ENCODE data around the gene PCDH8.
"Not testable (repeated sequence)": the region's sequence is repeated elsewhere in the genome, so short reads cannot be mapped to it uniquely, and the experiment has no call there.

The PCDH8 gene

DNA sequence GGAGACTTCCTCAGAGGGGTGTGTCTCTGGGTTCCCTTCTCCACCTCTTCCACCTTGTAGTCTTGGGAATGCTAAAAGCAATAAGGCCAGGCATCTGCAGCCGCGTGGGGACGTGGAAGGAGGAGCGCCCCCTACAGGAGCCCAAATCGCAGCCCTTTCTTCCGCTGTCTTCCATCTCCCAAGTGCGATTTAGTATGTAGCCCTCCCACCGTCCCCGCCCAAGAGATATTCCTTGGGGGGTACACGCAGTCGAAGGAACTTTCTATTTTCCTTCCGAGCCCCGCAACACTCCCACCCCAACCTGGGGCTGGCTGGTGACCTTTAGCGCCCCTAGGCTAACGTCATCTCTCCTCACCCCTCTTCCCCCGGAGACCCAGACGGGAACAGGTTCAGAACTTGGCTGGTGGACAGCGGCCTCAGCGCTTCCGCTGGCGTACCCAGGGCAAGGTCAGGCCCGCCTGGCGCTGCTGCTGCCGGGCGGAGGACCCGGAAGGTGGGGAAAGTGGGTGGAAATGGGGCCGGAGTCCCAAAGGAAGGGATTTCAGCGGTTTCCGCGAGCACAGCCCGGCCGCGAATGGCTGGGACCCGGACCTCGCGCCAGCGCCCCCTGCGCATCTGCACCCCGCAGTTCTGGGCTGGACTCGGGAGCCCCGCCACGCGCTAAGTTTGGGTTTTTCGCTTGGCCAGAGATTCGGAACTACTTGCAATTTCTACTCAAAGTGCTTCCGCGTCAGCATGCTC is 2.1 kb upstream of the PCDH8 start:
- DNase-seq: peak in 47 of 56 donors; percentile 9 to 69 (median 44)

DNA sequence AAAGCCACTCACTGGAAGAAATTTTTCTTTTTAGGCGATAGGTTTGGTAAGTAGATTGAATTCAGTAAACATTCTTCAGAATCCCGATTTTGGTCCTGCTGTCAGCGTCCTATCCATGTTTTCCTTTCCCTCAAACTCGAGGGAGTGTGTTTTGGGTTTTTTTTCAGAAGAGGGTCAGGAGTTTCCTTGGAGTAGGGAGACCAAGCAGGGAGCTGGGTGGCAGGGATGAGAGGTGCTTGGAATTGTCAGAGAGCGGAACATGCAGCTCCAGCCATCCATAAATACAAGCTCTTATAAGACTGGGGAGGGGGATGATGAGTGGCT is 1.6 kb upstream of the PCDH8 start:
- DNase-seq: no peak

DNA sequence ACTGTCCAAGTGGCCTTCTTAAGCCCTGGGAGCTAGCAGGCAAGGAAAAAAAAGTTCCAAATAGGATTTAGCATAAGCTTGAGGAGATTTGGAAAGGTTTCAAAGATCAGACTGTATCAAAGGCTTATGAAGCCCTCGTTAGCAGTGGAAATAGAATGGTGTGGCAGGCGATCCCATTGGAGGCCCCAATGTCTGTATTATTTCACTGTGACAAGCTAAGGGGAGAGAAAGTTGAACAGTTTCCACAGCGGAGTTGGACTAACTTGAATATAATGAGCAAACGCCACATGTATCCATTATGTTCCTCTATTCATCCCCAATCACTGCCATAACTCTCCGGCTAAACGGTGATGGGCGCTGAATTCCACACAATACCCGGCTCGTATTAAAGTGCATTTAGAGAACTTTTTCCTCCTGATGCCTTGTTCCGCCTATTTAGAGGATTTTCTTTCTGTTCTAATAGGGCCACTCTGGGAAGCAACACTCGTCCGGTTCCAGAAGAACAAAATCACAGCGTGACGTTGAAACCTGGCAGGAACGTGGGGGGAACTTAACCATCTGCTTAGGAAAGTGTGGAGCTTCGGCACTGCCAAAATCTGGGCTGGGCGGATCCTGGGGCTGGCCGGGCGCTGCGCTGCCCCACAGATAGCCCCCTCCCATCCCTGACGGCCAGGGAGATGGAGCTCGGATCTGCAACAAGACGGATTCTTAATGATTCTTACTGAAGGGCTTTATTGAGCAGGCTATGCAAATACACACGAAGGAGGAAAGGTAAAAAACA is 1.0 kb upstream of the PCDH8 start:
- DNase-seq: peak in 1 of 56 donors; percentile 25

DNA sequence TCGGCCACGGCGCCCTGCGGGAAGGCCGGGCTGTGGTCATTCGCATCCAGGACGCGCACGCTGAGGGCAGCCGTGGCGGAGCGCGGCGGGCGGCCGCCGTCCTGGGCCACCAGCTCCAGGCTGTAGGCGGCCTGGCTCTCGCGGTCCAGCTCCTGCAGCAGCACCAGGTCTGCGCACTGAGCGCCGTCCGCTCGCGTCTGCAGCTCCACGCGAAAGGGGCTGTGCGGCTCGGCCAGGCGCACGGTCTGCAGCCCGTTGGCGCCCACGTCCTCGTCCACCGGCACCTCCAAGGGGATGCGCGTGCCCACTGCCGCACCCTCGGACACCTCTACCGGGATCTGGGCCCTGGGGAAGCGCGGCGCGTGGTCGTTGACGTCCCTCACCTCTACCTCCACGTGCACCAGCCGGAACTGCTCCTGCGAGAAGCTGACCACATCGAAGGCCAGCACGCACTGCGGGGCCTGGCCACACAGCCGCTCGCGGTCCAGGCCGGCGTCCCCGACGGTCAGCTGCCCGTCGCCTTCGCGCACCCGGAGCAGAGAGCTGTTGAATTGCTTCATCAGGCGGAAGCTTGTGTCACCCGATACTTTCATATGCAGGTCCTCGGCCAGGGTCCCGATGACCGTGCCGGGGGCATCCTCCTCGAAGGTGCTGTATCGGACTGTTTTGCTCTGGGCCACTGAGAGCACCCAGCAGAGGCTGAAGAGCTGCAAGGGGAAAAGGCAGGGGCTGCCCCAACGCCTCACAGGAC is 583 bp downstream of the PCDH8 start:
- DNase-seq: peak in 1 of 56 donors; percentile 43

DNA sequence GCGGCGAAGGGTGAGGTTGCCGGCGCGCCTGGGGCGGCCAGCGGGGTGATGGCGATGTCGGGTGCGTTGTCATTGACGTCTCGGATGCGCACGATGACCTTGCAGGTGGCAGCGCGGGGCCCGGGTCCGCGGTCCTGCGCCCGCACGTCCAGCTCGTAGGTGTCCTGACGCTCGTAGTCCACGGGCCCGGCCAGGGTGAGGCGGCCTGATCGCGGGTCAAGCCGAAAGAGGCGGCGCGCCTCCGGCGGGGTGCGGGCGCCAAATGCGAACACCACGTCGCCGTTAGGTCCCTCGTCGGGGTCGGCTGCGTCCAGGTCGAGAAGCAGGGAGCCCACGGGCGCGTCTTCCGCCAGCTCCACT is 1.1 kb downstream of the PCDH8 start:
- no peak for DNase-seq

DNA sequence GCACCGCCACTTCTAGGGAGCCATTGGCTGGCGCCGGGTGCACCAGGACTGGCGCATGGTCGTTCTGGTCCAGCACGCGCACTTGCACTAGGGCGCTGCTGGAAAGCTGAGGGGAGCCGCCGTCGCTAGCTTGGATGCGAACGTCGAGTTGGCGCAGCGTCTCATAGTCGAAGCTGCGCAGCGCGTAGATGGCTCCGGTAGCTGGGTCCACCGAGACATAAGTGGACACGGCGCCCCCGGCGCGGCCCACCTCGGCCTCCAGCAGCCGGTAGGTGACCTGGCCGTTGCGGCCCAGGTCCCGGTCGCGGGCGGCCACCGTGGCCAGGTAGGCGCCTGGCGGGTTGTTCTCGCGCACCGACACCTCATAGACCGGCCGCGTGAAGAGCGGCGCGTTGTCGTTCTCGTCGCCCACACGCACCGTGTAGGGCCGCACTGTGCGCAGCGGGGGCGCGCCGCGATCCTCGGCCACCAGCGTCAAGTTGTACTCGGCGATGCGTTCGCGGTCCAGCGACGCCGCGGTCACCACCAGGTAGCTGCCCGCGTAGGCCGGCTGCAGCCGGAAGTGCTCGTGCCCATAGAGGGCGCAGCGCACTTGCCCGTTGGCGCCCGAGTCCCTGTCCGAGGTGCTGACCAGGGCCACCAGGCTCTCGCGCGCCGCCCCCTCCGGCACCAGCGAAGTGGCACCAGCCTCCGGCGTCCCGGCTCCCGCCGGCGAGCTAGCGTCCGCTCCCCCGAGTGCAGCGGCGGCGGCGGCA is 1.7 kb downstream of the PCDH8 start:
- DNase-seq: peak in 41 of 56 donors; percentile 5 to 78 (median 34)

DNA sequence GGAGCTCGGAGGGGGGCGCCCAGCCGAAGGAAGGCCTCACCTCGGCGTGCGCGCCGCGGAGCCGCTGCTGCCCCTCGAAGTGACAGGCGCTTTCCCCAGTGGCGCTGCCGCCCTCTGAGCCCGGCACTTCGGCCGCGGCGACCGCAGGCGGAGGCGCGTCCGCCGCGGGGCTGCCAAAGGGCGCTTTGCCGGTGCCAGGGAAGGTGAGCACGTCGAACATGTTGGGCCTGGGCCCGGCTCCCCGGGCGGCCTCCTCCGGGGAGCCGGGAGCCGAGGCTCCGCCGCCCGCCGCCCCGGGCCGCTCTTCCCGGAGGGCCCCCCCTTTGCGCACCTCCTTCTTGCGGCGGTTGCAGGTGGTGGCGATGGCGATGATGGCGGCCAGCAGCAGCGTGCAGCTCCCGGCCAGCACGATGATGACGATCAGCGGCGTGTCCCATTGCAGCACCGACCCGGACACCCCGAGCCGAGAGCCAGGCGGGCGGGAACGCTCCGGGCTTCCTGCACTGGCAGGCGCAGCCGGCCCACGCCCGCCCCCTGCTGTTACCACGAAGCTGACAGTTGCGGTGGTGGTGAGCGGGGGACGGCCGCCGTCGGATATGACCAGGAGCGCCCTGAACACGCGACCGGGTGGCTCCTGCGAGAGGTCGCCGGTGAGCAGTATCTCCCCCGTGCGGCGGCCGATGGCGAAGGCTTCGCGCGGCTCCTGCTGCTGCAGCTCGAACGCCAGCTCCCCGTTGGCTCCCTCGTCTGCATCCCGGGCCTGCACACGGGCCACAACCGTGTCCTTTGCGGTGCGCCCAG is 2.5 kb downstream of the PCDH8 start:
- peak in 13 of 56 donors; percentile 4 to 56 (median 22) for DNase-seq

DNA sequence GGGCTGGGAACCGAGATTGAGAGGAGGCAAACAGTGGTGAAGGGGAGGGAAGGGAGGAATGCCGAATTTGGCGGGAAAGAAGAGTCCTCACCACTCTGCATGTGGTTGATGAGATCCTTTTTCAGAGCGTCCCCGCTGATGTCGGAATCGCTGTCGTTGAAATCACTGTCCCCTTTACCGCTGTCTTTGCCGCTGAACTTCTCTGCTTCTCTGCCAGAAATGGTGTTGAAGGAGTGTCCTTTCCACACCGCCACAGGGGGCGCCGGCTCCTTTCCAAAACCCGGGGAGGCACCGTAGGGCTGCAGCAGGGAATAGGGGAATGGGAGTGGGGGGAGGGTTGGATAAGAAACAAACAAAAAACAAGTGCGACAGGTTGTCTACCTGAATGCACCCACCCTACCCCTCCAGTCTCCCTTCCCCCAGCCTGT is 3.1 kb downstream of the PCDH8 start:
- DNase-seq: peak in 1 of 56 donors; percentile 12

DNA sequence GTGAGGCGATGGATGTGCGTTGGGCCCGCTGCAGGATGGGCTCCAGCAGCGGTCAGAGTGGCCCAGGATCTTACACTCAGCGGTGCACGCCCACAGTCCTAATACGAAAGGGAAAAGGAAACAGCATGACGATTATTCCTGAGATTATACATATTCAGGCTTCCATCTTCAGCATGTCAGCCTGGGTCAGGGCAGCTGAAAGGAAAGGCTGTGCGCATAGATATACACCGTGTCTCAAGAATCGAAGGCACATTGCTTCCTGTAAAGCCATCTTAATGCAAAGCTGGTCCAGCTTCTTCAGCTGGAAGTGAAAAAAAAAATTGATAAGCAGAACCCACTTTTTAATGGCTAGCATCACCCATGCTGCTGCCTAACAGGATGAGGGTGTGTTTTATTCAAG is 3.6 kb downstream of the PCDH8 start:
- DNase-seq: no peak

DNA sequence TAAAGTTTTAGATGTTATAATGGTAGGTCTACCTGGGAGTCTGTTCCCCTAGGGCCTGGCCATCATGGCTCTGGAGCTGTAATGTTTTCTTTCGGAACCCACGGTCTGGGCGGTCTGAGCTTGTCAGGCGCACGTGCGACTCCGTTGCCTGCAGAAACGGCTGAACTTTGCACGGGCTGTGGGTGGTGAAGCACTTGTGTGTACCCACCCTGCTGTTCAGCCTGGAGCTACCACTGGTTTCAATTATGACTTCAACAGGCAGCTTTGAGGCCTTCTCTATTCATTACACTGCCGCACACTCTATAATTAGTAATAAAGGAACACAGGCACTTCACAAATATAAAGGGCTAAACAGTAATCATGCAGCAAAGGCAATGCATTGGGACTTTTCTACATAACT is 6.0 kb downstream of the PCDH8 start:
- no peak for DNase-seq

DNA sequence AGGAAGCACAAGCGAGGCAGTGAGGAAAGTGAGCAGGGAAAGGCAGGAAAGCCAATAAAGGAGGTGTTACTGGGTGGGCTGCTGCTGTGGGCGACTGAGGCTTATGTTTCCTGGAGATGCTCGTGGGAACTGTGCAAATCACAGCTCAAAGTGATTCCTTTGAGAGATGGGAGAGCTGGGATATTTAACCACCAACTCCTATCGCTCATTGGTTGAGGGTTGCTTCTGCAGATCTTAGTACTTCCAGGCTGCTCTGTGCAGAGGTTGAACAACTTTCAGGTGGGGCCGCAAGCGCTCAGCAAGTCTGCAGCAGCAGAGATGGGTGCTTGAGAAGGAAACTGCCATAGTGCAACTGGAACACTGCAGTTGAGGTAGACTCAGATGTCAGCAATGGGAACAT is 8.4 kb downstream of the PCDH8 start:
- no peak for DNase-seq

DNA sequence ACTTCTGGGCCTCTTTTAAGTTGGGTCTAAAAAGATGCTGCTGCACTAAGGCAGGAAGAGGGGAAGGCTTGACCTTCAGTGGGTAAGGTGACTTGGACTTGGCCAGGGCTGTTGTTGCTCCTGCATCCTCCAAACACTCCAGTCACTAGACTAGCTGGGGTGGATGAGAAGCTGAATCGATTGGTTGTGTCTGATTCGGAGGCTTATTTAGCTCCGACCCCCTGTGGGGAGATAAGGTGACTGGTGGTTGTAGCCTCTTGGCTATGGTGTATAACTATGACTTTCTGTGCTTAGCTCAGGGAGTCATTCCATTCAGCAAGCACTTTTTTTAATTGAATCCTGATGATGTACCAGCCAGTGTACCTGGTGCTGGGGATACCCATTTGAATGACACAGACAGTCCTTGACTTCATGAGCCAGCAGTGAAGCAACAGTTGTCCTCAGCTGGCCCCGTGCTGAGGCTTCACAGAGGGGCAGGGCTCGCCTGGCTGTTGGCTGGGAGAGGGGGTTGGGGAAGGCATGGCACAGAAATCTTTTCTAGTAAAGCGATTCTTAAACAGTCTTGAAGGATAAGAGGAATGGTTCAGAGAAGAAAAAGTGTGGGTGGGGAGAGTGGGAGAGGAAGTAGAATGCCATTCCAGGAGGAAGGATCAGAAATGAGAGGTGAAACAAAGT is 9.9 kb downstream of the PCDH8 start:
- DNase-seq: no peak

DNA sequence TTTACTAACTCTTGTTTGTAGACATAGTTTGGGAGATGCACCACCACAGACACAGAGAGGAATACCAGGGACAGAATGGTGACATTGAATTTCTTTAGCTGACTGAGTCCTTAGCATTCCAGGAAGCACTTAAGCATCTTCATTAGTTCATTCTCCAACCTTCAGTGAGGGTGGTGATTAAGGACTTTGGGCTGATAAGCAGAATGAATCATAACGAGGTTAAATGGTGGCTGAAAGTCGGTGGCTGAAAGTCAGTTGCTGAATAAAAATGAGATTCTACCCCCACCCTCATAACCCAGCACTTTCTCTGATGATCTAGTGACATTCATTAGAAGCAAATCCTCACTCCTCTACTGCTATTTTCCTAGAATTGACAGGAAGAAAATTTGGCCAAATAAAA is 10.6 kb downstream of the PCDH8 start:
- DNase-seq: no peak

DNA sequence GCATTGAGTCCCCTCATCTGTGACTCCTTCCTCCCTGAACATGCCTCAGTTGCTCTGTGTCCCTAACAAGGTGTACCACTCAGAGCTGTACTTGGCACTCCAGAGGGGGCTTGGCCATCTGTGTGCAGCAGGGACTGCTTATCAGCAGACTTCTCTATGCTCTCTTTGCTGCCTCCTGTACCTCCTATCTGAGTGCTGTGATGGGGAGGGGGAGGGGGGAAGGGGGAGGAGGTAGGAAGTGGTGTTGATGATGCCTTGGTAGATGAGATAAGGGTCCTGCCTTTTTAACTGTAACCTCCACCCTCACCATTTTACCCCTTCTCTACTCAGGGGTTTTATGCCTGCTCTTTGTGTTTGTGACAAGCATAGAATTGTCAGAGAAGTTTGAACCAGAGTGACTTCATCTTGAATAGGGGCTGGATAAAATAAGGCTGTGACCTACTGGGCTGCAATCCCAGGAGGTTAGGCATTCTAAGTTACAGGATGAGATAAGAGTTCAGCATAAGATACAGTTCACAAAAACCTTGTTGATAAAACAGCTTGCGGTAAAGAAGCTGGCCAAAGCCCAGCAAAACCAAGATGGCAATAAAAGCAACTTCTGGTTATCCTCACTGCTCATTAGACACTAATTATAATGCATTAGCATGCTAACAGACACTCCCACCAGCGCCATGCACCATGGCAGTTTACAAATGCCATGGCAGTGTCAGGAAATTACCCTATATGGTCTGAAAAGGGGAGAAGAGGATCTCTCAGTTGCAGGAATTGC is 13.2 kb downstream of the PCDH8 start:
- no peak for DNase-seq

DNA sequence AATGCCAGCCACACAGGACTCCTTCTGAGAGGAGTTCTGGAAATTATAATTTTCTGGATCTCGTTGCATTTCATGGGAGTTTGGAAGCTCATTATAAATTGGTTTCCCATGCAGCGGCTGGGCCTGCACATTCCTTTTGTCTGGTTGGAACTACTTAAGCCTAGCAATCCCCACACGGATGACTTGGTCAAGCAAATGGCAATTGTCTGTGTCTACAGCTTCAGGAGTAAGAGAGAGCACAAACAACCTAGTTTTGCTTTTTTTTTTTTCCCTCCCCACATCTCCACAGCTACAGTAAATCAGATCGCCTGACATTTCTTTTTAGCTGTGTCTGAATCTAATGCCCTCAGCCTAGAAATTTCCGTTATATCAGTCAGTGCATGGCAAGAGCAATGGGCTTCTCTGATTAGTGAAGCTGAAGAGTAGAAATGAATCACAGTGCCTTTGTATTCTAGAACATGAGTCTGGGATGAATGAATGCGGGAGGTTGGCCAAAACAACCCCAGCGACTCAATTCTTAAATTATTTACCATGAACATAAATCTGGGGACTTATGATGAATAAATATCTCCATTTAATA is 15.1 kb downstream of the PCDH8 start:
- no peak for DNase-seq

DNA sequence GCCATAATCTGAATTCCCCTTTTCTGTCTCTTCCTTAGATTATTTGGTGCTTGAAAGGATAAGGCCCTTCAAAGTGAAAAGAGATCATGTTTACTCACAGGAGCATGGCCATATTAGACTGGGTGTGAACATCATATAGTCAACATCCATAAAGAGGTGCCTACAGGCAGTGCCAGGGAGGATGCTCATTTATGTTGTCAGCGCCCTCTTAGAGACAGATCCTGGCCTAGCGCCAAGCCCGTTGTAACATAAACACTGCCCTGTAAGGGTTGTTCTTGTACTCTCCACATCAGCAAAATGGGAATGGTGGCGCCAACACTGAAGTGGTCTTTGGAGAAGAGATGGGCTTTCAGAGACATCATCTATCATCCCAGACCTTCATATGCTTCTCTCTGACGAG is 16.1 kb downstream of the PCDH8 start:
- peak in 1 of 56 donors; percentile 21 for DNase-seq

DNA sequence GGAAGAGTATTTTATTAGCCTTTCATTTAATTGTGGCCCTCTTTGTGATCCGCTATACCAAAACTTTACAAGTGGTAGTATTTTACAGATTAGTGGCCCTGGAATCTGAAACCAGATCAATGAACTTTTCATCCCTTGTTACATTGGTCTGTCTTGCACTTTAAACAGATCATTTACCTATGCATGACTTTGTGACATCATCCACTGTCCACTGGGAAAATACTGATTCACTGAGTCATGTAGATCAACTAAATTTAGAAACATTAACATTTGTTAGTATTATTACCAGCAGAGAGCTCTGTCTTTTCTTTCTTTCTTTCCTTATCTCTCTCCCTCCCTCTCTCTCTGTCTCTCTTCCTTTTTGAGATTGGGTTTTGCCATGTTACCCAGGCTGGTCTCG is 17.5 kb downstream of the PCDH8 start:
- no peak for DNase-seq

DNA sequence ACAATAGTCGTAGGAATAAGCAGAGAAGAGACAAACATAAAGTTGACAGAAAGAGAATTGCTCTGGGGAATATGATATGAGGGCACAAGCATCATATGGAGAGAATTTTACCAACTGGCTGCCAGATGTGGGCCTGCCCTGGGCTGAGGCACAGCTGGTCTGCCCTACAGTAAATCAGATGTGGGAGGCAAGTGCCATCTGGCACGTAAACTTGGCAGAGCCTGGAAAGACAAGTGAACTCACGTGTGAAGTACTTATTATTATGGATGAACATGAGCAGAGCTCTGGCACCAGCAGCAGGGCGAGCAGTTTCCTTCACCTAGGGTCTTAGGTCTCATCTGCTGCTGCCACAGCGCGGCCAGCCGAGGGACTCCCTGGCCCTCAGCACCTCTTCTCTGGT is 20.6 kb downstream of the PCDH8 start:
- DNase-seq: no peak

DNA sequence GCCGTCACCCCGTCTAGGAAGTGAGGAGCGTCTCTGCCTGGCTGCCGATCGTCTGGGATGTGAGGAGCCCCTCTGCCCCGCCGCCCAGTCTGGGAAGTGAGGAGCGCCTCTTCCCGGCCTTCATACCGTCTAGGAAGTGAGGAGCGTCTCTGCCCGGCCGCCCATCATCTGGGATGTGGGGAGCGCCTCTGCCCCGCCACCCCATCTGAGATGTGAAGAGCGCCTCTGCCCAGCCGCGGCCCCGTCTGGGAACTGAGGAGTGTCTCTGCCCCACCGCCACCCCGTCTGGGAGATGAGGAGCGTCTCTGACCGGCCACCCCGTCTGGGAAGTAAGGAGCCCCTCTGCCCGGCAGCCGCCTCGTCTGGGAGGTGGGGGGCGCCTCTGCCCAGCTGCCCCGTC is 30.6 kb downstream of the PCDH8 start:
- DNase-seq: not testable (repeated sequence)
